Cerebellar cortex (tissue), 1 donor: Measurements from ENCODE around the gene HNRNPH1.

Experiments used
- DNase-seq: peaks from one replicate; pipeline ENCODE4 v3.0.0-alpha.2; 2015; ENCODE audit warnings: low spot score

HNRNPH1 gene

GRCh38 chr5:179623906-179624741, 653 bp upstream of the HNRNPH1 start:
- DNase-seq: no peak

- no peak for DNase-seq
Observed at GRCh38 chr5:179621551-179622214, 1.8 kb downstream of the HNRNPH1 start.

- DNase-seq: no peak
Observed at GRCh38 chr5:179620703-179621350, 2.6 kb downstream of the HNRNPH1 start.

- DNase-seq: no peak
Observed at GRCh38 chr5:179620293-179620692, 3.2 kb downstream of the HNRNPH1 start.

GRCh38 chr5:179619776-179620175, 3.7 kb downstream of the HNRNPH1 start:
- no peak for DNase-seq

GRCh38 chr5:179618923-179619554, 4.4 kb downstream of the HNRNPH1 start:
- DNase-seq: no peak

GRCh38 chr5:179617930-179618329, 5.5 kb downstream of the HNRNPH1 start:
- DNase-seq: no peak

- no peak for DNase-seq
Observed at GRCh38 chr5:179616002-179616594, 7.4 kb downstream of the HNRNPH1 start.

- no peak for DNase-seq
Observed at GRCh38 chr5:179615203-179615602, 8.3 kb downstream of the HNRNPH1 start.

- DNase-seq: no peak
Observed at GRCh38 chr5:179614745-179615144, 8.7 kb downstream of the HNRNPH1 start.

- DNase-seq: no peak
Observed at GRCh38 chr5:179613460-179614071, 9.9 kb downstream of the HNRNPH1 start.

- DNase-seq: peak; percentile 48
Observed at GRCh38 chr5:179612577-179613459, 10.7 kb downstream of the HNRNPH1 start.

GRCh38 chr5:179610903-179611265, 12.6 kb downstream of the HNRNPH1 start:
- peak; percentile 39 for DNase-seq

GRCh38 chr5:179610109-179610902, 13.2 kb downstream of the HNRNPH1 start:
- DNase-seq: peak; percentile 42

GRCh38 chr5:179609834-179610108, 13.7 kb downstream of the HNRNPH1 start:
- no peak for DNase-seq

GRCh38 chr5:179608131-179608581, 15.3 kb downstream of the HNRNPH1 start:
- peak; percentile 54 for DNase-seq

GRCh38 chr5:179607160-179607931, 16.1 kb downstream of the HNRNPH1 start:
- DNase-seq: peak; percentile 93

- DNase-seq: no peak
Observed at GRCh38 chr5:179606910-179607159, 16.6 kb downstream of the HNRNPH1 start.
